GM18499 (cell line): Measurements from ENCODE around the gene NCAM2.

Experiments
- ATAC-seq: cut with Tn5 transposase; IDR thresholded peaks from one replicate; pipeline ENCODE4 v1.9.1; 2021; ENCODE audit warnings: moderate number of reproducible peaks; ENCODE audit not compliant: insufficient read depth, unreplicated experiment

Gene NCAM2

GRCh38 chr21:21286170-21286798, 288.1 kb downstream of the NCAM2 start:
- ATAC-seq, result no peak

GRCh38 chr21:21290751-21291150, 292.5 kb downstream of the NCAM2 start:
- no peak for ATAC-seq

GRCh38 chr21:21291883-21292569, 293.8 kb downstream of the NCAM2 start:
- no peak for ATAC-seq

GRCh38 chr21:21295303-21295702, 297.1 kb downstream of the NCAM2 start:
- ATAC-seq, result no peak

- no peak for ATAC-seq
Observed at GRCh38 chr21:21297211-21297610, 299.0 kb downstream of the NCAM2 start.

GRCh38 chr21:21301013-21301412, 302.8 kb downstream of the NCAM2 start:
- ATAC-seq, result no peak

- ATAC-seq, result no peak
Observed at GRCh38 chr21:21309510-21309909, 311.3 kb downstream of the NCAM2 start.

- no peak for ATAC-seq
Observed at GRCh38 chr21:21324297-21324696, 326.1 kb downstream of the NCAM2 start.

GRCh38 chr21:21332492-21332891, 334.3 kb downstream of the NCAM2 start:
- no peak for ATAC-seq

GRCh38 chr21:21341041-21341440, 342.8 kb downstream of the NCAM2 start:
- no peak for ATAC-seq

GRCh38 chr21:21345296-21345695, 347.1 kb downstream of the NCAM2 start:
- ATAC-seq, result no peak

- no peak for ATAC-seq
Observed at GRCh38 chr21:21345872-21346271, 347.7 kb downstream of the NCAM2 start.

- no peak for ATAC-seq
Observed at GRCh38 chr21:21366277-21366676, 368.1 kb downstream of the NCAM2 start.

- ATAC-seq, result no peak
Observed at GRCh38 chr21:21367583-21367982, 369.4 kb downstream of the NCAM2 start.

GRCh38 chr21:21373969-21374368, 375.8 kb downstream of the NCAM2 start:
- no peak for ATAC-seq

GRCh38 chr21:21383126-21383525, 384.9 kb downstream of the NCAM2 start:
- ATAC-seq, result no peak

GRCh38 chr21:21384977-21385376, 386.8 kb downstream of the NCAM2 start:
- ATAC-seq, result no peak

- no peak for ATAC-seq
Observed at GRCh38 chr21:21385404-21385803, 387.2 kb downstream of the NCAM2 start.

GRCh38 chr21:21387916-21388315, 389.7 kb downstream of the NCAM2 start:
- ATAC-seq, result no peak

- ATAC-seq, result no peak
Observed at GRCh38 chr21:21394064-21394463, 395.9 kb downstream of the NCAM2 start.

- no peak for ATAC-seq
Observed at GRCh38 chr21:21396424-21396823, 398.2 kb downstream of the NCAM2 start.

- no peak for ATAC-seq
Observed at GRCh38 chr21:21397464-21397863, 399.3 kb downstream of the NCAM2 start.
